K562 (cell line): ENCODE results near the gene CASP6. TPM values are rescaled to one million over a fixed set of nuclear protein-coding genes. Genes with fewer than 3 reads are reported as not detected.

Experiments
- BCOR ChIP-seq: fragments of 450-650 bp; IDR thresholded peaks from 2 replicates; pipeline ENCODE4 v1.6.1; 2016
- CBX1 ChIP-seq: sonication (generic); IDR thresholded peaks from 2 replicates; pipeline ENCODE4 v1.6.1; 2016; ENCODE audit warnings: antibody characterized with exemption, low read depth, mild to moderate bottlenecking
- E2F1 ChIP-seq: sonication (generic); formaldehyde crosslinking; IDR thresholded peaks from 2 replicates; pipeline ENCODE4 v1.8.1; 2023; ENCODE audit warnings: mild to moderate bottlenecking, missing genetic modification reagents, moderate library complexity
- ESRRB ChIP-seq: fragments of 250-450 bp; sonication (Bioruptor Pico); IDR thresholded peaks from 2 replicates; pipeline ENCODE4 v1.5.0; 2020; ENCODE audit warnings: mild to moderate bottlenecking, moderate library complexity, borderline replicate concordance
- ETV6 ChIP-seq, 3 experiments: fragments of 150-350 bp in 1 of 3; sonication (generic) in 1 of 3; formaldehyde crosslinking in 1 of 3; IDR thresholded peaks; 2 replicates each; pipeline versions ENCODE4 v1.6.1 to v1.8.0; 2014 to 2022; ENCODE audit warnings: borderline replicate concordance in 2 of 3, low read depth in 2 of 3, antibody characterized with exemption in 1 of 3, low read length in 1 of 3, mild to moderate bottlenecking in 1 of 3, missing genetic modification reagents in 1 of 3
- EWSR1 ChIP-seq: fragments of 450-650 bp; IDR thresholded peaks from 2 replicates; pipeline ENCODE4 v1.6.1; 2018; ENCODE audit warnings: borderline replicate concordance, mild to moderate bottlenecking, low read depth, moderate library complexity; ENCODE audit not compliant: partially characterized antibody
- GTF2B ChIP-seq: IDR thresholded peaks from 2 replicates; pipeline ENCODE4 v1.6.1; 2011; ENCODE audit not compliant: insufficient read length; ENCODE audit errors: extremely low read depth
- HBP1 ChIP-seq: fragments of 450-650 bp; formaldehyde crosslinking; IDR thresholded peaks from 2 replicates; pipeline ENCODE4 v1.4.0; 2022; ENCODE audit warnings: missing genetic modification characterization
- HDGF ChIP-seq: fragments of 450-650 bp; IDR thresholded peaks from 2 replicates; pipeline ENCODE4 v1.6.1; 2016
- HINFP ChIP-seq: fragments of 450-650 bp; conservative IDR thresholded peaks from 2 replicates; pipeline ENCODE4 v1.6.1; 2016; ENCODE audit warnings: missing genetic modification characterization, low read depth, mild to moderate bottlenecking, control low read depth, missing compliant biosample characterization
- MAFK ChIP-seq: IDR thresholded peaks from 2 replicates; pipeline ENCODE4 v1.6.1; 2011; ENCODE audit warnings: low read length, improper control_type of control experiment
- NFRKB ChIP-seq: fragments of 450-650 bp; IDR thresholded peaks from 2 replicates; pipeline ENCODE4 v1.6.1; 2016; ENCODE audit warnings: low read depth
- NUFIP1 ChIP-seq: fragments of 450-650 bp; IDR thresholded peaks from 2 replicates; pipeline ENCODE4 v1.6.1; 2018; ENCODE audit not compliant: partially characterized antibody
- PHF8 ChIP-seq: fragments of 200-600 bp; sonication (generic); IDR thresholded peaks from 2 replicates; pipeline ENCODE4 v1.6.1; 2012; ENCODE audit warnings: mixed run types, mild to moderate bottlenecking, inconsistent platforms, low read length, moderate library complexity, borderline replicate concordance
- RAD51 ChIP-seq: fragments of 450-650 bp; IDR thresholded peaks from 2 replicates; pipeline ENCODE4 v1.7.1; 2016; ENCODE audit warnings: low read depth, mild to moderate bottlenecking, borderline replicate concordance
- RFX5 ChIP-seq: IDR thresholded peaks from 2 replicates; pipeline ENCODE4 v1.6.1; 2011; ENCODE audit warnings: low read depth, mild to moderate bottlenecking, improper control_type of control experiment, low read length
- SIRT6 ChIP-seq: IDR thresholded peaks from one replicate; pipeline ENCODE4 v1.6.1; 2012; ENCODE audit warnings: low read depth, mild to moderate bottlenecking, control low read depth, inconsistent platforms, low read length, moderate library complexity
- SMARCA5 ChIP-seq: fragments of 450-650 bp; IDR thresholded peaks from 2 replicates; pipeline ENCODE4 v1.6.1; 2016
- SMARCC2 ChIP-seq: fragments of 450-650 bp; IDR thresholded peaks from 2 replicates; pipeline ENCODE4 v1.6.1; 2017; ENCODE audit warnings: antibody characterized with exemption, moderate library complexity, mild to moderate bottlenecking, low read depth
- SRSF7 ChIP-seq: fragments of 200-400 bp; formaldehyde crosslinking; optimal IDR thresholded peaks from 2 replicates; pipeline ENCODE3; 2017; ENCODE audit warnings: mild to moderate bottlenecking, low read depth, low read length
- STAG1 ChIP-seq: sonication (generic); formaldehyde crosslinking; IDR thresholded peaks from 2 replicates; pipeline ENCODE4 v1.5.0; 2020; ENCODE audit warnings: missing genetic modification reagents, borderline replicate concordance
- ZNF24 ChIP-seq: fragments of 450-650 bp; IDR thresholded peaks from 2 replicates; pipeline ENCODE4 v1.6.1; 2016
- ZNF282 ChIP-seq: sonication (generic); formaldehyde crosslinking; IDR thresholded peaks from 2 replicates; pipeline ENCODE4 v1.8.1; 2023; ENCODE audit warnings: missing genetic modification reagents
- ZNF76 ChIP-seq: fragments of 250-450 bp; sonication (Bioruptor Pico); IDR thresholded peaks from 2 replicates; pipeline ENCODE4 v1.4.0; 2020; ENCODE audit warnings: mild to moderate bottlenecking, moderate library complexity, borderline replicate concordance
- ZNF780A ChIP-seq: fragments of 250-450 bp; sonication (Bioruptor Pico); IDR thresholded peaks from 2 replicates; pipeline ENCODE4 v1.5.0; 2021; ENCODE audit warnings: mild to moderate bottlenecking
- polyA plus RNA-seq, 8 experiments: library from polyadenylated mRNA; depleted of rRNA in 4 of 8; stranded (reverse) in 5 of 8; unstranded in 3 of 8; fragments of >200 nt; fragmentation: Nextera tagmentation in 2 of 8; fragmentation: Illumina TruSeq in 1 of 8; extraction: Ambion mirVana in 2 of 8; extraction: Trizol in 1 of 8; gene quantifications; 2 replicates each; pipeline versions ENCODE4 v1.2.1 to v1.2.3, GENCODE V29; 2011 to 2014; ENCODE audit warnings: inconsistent platforms in 1 of 8, missing spikeins in 1 of 8
- total RNA-seq, 7 experiments: library from RNA; depleted of rRNA in 6 of 7; stranded (reverse); fragments of >200 nt in 6 of 7; fragmentation: Illumina TruSeq in 2 of 7; extraction: Trizol in 2 of 7; gene quantifications; 2 replicates each; pipeline versions ENCODE4 v1.2.1 to v1.2.3, GENCODE V29; 2011 to 2021; ENCODE audit warnings: low replicate concordance in 1 of 7

The CASP6 gene
- total and polyA plus RNA-seq, 9 of the 15 experiments (the other 6 are each of a cell fraction or from before 2014, with no cell fraction given): 20.8 to 72.7 (median 39.1) TPM

- no peak for TF ChIP-seq HBP1
- no peak for TF ChIP-seq EWSR1
- no peak for TF ChIP-seq STAG1 (CRISPR knock-in tag)
- TF ChIP-seq HDGF: no peak
- TF ChIP-seq ZNF24: 0 out of 2 replicates have a peak, but pooled peaks have one; percentile 36
- no peak for TF ChIP-seq SIRT6
- no peak for TF ChIP-seq ZNF282 (CRISPR knock-in tag)
- TF ChIP-seq GTF2B: no peak
- peak; percentile 49; the same call in 1 of the 2 replicates for TF ChIP-seq ZNF76 (CRISPR knock-in tag)
- TF ChIP-seq MAFK: no peak
- no peak for TF ChIP-seq ETV6 (IDR thresholded peaks at IDR 0.05; ENCODE audit: borderline replicate concordance in 1 of 2, low read depth in 2 of 2, low read length in 1 of 2)
- no peak for TF ChIP-seq ETV6 (CRISPR knock-in tag; IDR thresholded peaks at IDR 0.05; ENCODE audit: borderline replicate concordance)
- TF ChIP-seq ESRRB (CRISPR knock-in tag): no peak
- TF ChIP-seq SMARCC2: no peak
- TF ChIP-seq ZNF780A (CRISPR knock-in tag): no peak
- TF ChIP-seq NFRKB: no peak
- no peak for TF ChIP-seq SRSF7
- TF ChIP-seq BCOR: peak; percentile 18; the same call in 1 of the 2 replicates
- TF ChIP-seq SMARCA5: no peak
- no peak for TF ChIP-seq RFX5
- TF ChIP-seq E2F1 (CRISPR knock-in tag): no peak
- TF ChIP-seq NUFIP1: no peak
- no peak for TF ChIP-seq CBX1
- TF ChIP-seq PHF8: peak; percentile 70; the same call in 1 of the 2 replicates
- peak; percentile 85 for TF ChIP-seq HINFP
- peak; percentile 3; the same call in 1 of the 2 replicates for TF ChIP-seq RAD51
Measured at GRCh38 chr4:109702950-109703663, at the start of gene CASP6 (continued).
